CD4-positive, alpha-beta T cell (primary cell): ENCODE data around the gene CTNNA3. TPM values are rescaled to one million over a fixed set of nuclear protein-coding genes. Genes with fewer than 3 reads are reported as not detected.

ENCODE experiments used
- ATAC-seq: fragments of 200-7000 bp; cut with Tn5 transposase; one replicate; pipeline ENCODE4 v1.10.0; 2022; ENCODE audit warnings: mild to moderate bottlenecking; ENCODE audit not compliant: poor library complexity
- CTCF ChIA-PET: fragments of 350-600 bp; sonication (Branson Sonifier 250); formaldehyde crosslinking; loops from one replicate; lab custom pipeline; 2021; ENCODE audit warnings: antibody characterized with exemption, inconsistent platforms; lab: Charles Lee
- POLR2A ChIA-PET: fragments of 350-600 bp; sonication (Branson Sonifier 250); formaldehyde crosslinking; loops from one replicate; lab custom pipeline; 2021; ENCODE audit warnings: antibody characterized with exemption, inconsistent platforms; lab: Charles Lee
- DNase-seq, 14 experiments: peaks; one replicate each; pipeline ENCODE4 v3.0.0-alpha.2; 2013 to 2020; ENCODE audit warnings: mixed read lengths in 2 of 14
- H3K27ac ChIP-seq, 2 donors: one replicate each; pipeline versions ENCODE4 v1.5.1 to v1.7.0; 2013; ENCODE audit warnings: low read length in 2 of 2, low read depth in 1 of 2, mild to moderate bottlenecking in 1 of 2
- H3K27me3 ChIP-seq, 2 experiments: 1 replicate in 1 of 2; 2 replicates in 1 of 2; pipeline versions ENCODE4 v1.6.1 to v1.7.0; 2013; ENCODE audit warnings: low read length in 2 of 2, control low read depth in 1 of 2, mild to moderate bottlenecking in 1 of 2, moderate library complexity in 1 of 2; ENCODE audit not compliant: insufficient read depth in 2 of 2, control insufficient read depth in 1 of 2
- H3K36me3 ChIP-seq: one replicate; pipeline ENCODE4 v1.6.1; 2013; ENCODE audit warnings: low read length, control low read depth; ENCODE audit not compliant: insufficient read depth
- H3K4me1 ChIP-seq: one replicate; pipeline ENCODE4 v1.6.1; 2013; ENCODE audit warnings: low read length, control low read depth; ENCODE audit not compliant: insufficient read depth
- H3K4me3 ChIP-seq: one replicate; pipeline ENCODE4 v1.5.1; 2013; ENCODE audit warnings: mild to moderate bottlenecking, low read length, moderate library complexity
- H3K9me3 ChIP-seq, 2 experiments: 1 replicate in 1 of 2; 2 replicates in 1 of 2; pipeline versions ENCODE4 v1.6.1 to v1.7.0; 2013; ENCODE audit warnings: low read length in 2 of 2, mild to moderate bottlenecking in 2 of 2, control low read depth in 1 of 2, moderate library complexity in 1 of 2; ENCODE audit not compliant: control insufficient read depth in 1 of 2, insufficient read depth in 1 of 2
- H3K27ac Mint-ChIP-seq: one replicate; pipeline ENCODE4 v1.8.0; 2020; ENCODE audit warnings: mixed read lengths
- H3K27me3 Mint-ChIP-seq: one replicate; pipeline ENCODE4 v1.8.0; 2021; ENCODE audit warnings: mixed read lengths
- H3K36me3 Mint-ChIP-seq: one replicate; pipeline ENCODE4 v1.8.0; 2021; ENCODE audit warnings: low read depth, mixed read lengths
- H3K4me1 Mint-ChIP-seq: one replicate; pipeline ENCODE4 v1.8.0; 2021; ENCODE audit warnings: low read depth, mixed read lengths
- H3K4me3 Mint-ChIP-seq: one replicate; pipeline ENCODE4 v1.8.0; 2020; ENCODE audit warnings: mild to moderate bottlenecking, mixed read lengths
- H3K9me3 Mint-ChIP-seq: one replicate; pipeline ENCODE4 v1.8.0; 2020; ENCODE audit warnings: mixed read lengths
- CTCF ChIP-seq: fragments of 200-600 bp; IDR thresholded peaks from one replicate; pipeline ENCODE4 v1.8.0; 2022; ENCODE audit warnings: antibody characterized with exemption, mild to moderate bottlenecking
- intact Hi-C, 2 experiments: fragments of 100-400 bp; cut with DNase I in 1 of 2; cut with micrococcal nuclease in 1 of 2; formaldehyde crosslinking; loops; one replicate each; pipeline versions ENCODE4 v1.15.1 to v1.9.0; 2023 to 2025; cut with DNase I, micrococcal nuclease
- total RNA-seq, 174 experiments: library from RNA in 2 of 174; stranded (reverse) in 2 of 174; gene quantifications; one replicate each; pipeline ENCODE4 v1.2.3 and lab custom pipeline; 2021 to 2026

CTNNA3 gene
- total RNA-seq, 2 experiments from 2014 or later = 0.80 TPM; not detected in 1

DNA sequence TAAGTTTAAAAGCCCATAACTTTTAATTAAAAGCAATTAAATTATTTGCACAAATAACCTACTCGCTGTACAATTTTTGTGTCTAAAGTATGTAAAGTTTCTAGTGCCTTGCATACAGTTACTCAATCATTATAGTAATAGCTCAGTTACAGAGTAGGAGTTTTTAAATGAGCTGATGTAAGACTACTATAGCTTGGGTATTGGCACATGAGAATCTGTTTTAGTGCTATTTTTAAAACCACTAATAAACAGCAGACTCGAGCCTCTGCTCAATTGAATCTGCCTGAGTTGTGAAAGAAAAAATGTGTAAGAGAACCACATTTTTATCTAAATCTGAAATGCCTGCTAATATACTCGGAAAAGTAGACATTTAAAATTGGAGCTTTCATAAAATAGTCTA lies 31.1 kb downstream of the CTNNA3 start:
- no peak for TF ChIP-seq CTCF
- H3K4me3 ChIP-seq = no peak overlapping the region
- DNase-seq (no peak), ATAC-seq (no peak)
- H3K27ac Mint-ChIP-seq = no peak overlapping the region
- no peaks in the 10 kb centered on the region for H3K4me1 ChIP-seq
- ChIA-PET POLR2A (interaction anchor here (1.0 kb wide), 1 partner anchor 124 kb away, joined by 4 read pairs; no protein-coding TSS in a partner anchor), CTCF (interaction anchor here (1.4 to 2.3 kb wide), 2 partner anchors 32 to 124 kb away, joined by 3 to 8 read pairs; no protein-coding TSS in a partner anchor)
- no peak overlapping the region for H3K4me3 Mint-ChIP-seq
- H3K4me1 Mint-ChIP-seq = no peaks in the 10 kb centered on the region
- H3K27me3 Mint-ChIP-seq = peaks cover 5% of the 10 kb centered on the region
- intact Hi-C loops = loop anchor here in 1 of 2 experiments (10.0 kb wide), 1 partner anchor 120 kb away; no protein-coding TSS in a partner anchor
- H3K27ac ChIP-seq = no peak overlapping the region
- no peaks in the 10 kb centered on the region for H3K9me3 Mint-ChIP-seq
- H3K36me3 ChIP-seq = no peaks in the 10 kb centered on the region
- no peaks in the 10 kb centered on the region for H3K36me3 Mint-ChIP-seq
- no peaks in the 10 kb centered on the region for H3K9me3 ChIP-seq
- no peaks in the 10 kb centered on the region for H3K27me3 ChIP-seq

- ATAC-seq = no peak
- no peak overlapping the region for H3K27ac ChIP-seq
- POLR2A ChIA-PET = no interaction called here
Measured at GRCh38 chr10:67663449-67664087, 32.4 kb downstream of the CTNNA3 start.

GRCh38 chr10:67662415-67662814 lies 33.6 kb downstream of the CTNNA3 start:
- ChIA-PET CTCF (interaction anchor here (2.0 kb wide), 1 partner anchor 117 kb away, joined by 6 read pairs; no protein-coding TSS in a partner anchor), POLR2A (no interaction called here)
- TF ChIP-seq CTCF = no peak
- Histone ChIP-seq H3K27ac (no peak overlapping the region), H3K27me3 (no peaks in the 10 kb centered on the region), H3K4me1 (no peaks in the 10 kb centered on the region), H3K36me3 (no peaks in the 10 kb centered on the region), H3K9me3 (no peaks in the 10 kb centered on the region), H3K4me3 (no peak overlapping the region)
- H3K4me1 Mint-ChIP-seq = no peaks in the 10 kb centered on the region
- H3K27me3 Mint-ChIP-seq = peaks cover 10% of the 10 kb centered on the region
- H3K9me3 Mint-ChIP-seq = no peaks in the 10 kb centered on the region
- no peaks in the 10 kb centered on the region for H3K36me3 Mint-ChIP-seq
- no peak overlapping the region for H3K27ac Mint-ChIP-seq
- ATAC-seq (no peak), DNase-seq (no peak)
- intact Hi-C loops = loop anchor here in 1 of 2 experiments (10.0 kb wide), 1 partner anchor 122 kb away; no protein-coding TSS in a partner anchor
- no peak overlapping the region for H3K4me3 Mint-ChIP-seq

More at GRCh38 chr10:67663449-67664087, 32.4 kb downstream of the CTNNA3 start:
- intact Hi-C loops = loop anchor here in 1 of 2 experiments (10.0 kb wide), 1 partner anchor 121 kb away; no protein-coding TSS in a partner anchor
- no peaks in the 10 kb centered on the region for H3K9me3 Mint-ChIP-seq
- DNase-seq = no peak
- H3K27ac Mint-ChIP-seq = no peak overlapping the region
- no peaks in the 10 kb centered on the region for H3K4me1 Mint-ChIP-seq
- CTCF ChIA-PET = interaction anchor here (1.0 to 2.0 kb wide), 2 partner anchors 116 kb away, joined by 3 to 6 read pairs; no protein-coding TSS in a partner anchor
- no peak overlapping the region for H3K4me3 Mint-ChIP-seq
- Histone ChIP-seq H3K9me3 (no peaks in the 10 kb centered on the region), H3K4me3 (no peak overlapping the region), H3K27me3 (no peaks in the 10 kb centered on the region), H3K36me3 (no peaks in the 10 kb centered on the region), H3K4me1 (no peaks in the 10 kb centered on the region)
- peaks cover 5% of the 10 kb centered on the region for H3K27me3 Mint-ChIP-seq
- no peak for TF ChIP-seq CTCF
- H3K36me3 Mint-ChIP-seq = no peaks in the 10 kb centered on the region
